ENCODE results near the gene IDH3A.
A peak's percentile ranks its signal among the peaks of the same experiment; 100 is the strongest.

The IDH3A gene

DNA sequence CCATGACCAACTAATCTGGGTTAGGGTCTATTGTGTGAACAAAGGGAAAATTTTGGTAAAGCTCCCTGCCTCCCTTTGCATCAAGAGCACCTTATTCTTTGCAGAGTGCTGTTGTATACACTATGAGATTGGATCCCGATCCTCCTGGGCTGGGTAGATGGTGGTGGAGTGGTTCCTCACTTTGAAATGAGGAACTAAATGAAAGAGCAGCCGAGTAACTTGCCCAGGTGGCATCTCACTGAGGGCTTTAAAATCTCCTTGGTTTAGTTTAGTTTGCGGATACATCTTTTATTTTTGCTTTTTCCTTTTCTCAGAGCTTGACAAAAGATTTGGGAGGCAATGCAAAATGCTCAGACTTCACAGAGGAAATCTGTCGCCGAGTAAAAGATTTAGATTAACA, 19.4 kb downstream of the IDH3A start:
- DNase-seq, result no peak

DNA sequence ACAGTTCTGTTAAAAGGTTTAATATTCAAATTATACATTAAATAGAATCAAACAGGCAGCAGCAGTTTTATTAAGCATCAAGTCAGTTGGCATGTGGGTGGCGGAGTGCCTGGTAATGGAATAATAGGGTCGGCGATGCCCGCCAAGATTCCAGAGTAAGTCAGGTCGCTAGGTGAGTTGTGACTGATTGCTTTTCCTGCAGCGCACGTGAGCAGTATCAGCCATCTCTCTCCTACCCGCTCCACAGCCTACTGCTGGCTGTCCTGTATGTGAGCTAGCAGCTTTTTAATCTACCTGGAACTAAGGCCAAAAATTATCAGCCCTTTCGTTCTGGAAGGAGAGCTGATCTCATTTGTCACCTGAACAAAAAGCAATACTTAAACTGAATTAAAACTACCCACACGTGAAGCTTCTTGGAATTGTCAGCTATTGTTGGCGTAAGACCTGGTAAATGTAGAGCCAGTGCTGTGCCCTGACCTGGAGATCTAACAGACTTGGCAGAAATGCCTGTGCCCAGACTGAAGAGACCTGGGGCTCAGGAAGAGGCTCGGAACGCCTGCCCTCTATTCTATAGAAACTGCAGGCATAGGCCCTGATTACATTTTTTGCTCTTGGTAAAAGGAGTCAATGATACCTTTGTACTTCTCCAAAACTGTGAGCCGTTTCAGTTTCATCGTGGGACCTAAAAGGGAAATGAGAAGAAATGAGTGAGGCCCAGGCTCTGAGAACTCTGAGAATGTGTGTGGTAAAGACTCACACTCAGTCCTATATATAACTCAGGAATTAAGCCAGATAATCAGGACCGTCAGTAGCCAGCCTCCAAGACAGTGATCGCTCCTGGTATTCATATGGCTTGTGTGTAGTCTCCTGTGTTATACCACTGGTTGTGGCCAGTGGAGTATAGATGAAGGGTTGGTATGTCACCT, 21.9 kb downstream of the IDH3A start:
- DNase-seq, result no peak

DNA sequence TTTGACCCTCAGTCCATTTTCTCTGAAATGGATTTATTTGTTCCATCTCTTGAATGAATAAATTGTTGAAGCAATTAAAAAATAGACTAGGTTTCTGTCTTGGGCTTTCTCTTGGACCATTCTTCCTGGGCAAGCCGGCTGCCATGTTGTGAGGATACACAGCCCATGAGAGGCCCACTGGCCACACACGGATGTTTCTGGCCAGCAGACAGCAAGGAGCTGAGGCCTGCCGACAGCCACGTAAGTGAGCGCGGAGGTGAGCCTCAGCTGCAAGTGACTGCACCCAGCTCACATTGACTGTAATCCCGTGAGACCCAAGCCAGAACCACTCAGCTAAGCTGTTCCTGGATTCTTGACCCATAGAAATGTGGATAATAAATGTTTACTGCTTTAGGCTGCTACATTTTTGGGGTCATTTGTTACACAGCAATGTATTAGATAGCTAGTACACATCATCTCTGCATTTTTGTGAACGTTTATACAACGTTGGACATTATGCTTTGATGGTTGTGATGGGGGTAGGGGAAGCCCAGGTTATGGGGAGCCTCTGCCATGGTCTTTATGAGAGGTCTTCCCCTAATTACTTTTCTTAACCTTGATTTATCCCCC, 22.8 kb downstream of the IDH3A start:
- DNase-seq, result no peak

GRCh38 chr15:78174401-78174800, 25.2 kb downstream of the IDH3A start:
- no peak for DNase-seq

- no peak for DNase-seq
These were observed 26.2 kb downstream of the IDH3A start for GRCh38 chr15:78175330-78175729.

DNA sequence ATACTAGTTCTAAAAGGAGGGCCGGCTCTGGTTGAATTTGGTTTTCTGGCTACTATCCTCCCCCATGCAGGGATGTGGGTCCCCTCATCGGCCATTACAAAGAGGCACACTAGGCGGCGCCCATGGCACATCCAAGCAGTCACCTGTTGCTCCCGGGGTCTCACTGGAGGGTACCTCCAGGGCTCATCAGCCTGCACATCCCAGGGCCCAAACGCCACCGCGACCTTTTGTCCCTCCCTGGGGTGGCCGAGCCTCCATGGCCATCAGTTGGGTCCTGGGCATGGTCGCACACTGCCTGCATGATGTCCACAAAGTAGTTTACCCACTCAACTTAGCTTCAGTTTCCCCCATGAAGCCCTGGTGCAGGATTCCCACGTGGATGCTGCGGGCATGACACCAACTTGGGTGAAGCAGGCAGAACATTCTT, 28.3 kb downstream of the IDH3A start:
- DNase-seq, result peak in 1 of 2 donors; percentile 34

DNA sequence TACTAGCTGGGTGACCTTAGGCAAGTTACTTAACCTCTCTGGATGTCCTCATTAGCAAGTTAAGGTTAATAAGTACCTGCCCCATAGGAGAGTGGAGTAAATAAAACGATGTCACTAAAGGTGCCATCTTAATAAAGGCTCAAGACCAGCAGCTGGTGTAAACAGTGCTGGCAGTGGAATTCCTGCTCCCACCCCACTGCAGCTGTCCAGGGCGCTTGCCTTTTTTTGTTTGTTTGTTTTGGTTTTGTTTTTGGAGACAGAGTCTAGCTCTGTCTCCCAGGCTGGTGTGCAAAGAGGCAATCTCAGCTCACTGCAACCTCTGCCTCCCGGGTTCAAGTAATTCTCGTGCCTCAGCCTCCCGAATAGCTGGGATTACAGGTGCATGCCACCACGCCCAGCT, 28.9 kb downstream of the IDH3A start:
- DNase-seq, result no peak

DNA sequence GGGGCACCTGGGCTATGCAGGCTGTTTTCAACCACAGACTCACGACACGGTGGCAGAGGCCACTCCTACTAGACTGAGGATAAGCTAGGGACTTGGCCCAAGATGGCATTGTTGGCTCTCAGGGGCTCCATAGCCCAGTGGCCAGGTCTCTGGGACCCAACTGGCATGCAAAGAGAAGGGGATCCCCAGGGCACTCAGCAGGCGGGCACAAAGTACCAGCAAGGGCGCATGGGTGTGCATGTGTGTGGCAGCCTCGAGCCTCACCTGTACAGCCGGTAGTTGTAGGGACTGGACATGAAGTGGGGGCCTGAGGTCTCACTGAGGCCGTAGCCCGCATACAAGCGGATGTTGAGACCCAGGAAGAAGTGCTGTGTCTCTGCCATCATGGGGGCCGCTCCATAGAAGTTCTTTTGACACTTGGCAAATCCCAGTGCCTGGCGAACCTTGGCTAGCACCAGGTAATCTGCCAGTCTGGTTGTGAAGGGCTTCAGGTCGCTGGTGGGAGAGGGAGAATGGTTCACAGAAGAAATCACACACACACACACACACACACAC, 30.2 kb downstream of the IDH3A start:
- DNase-seq, result no peak

DNA sequence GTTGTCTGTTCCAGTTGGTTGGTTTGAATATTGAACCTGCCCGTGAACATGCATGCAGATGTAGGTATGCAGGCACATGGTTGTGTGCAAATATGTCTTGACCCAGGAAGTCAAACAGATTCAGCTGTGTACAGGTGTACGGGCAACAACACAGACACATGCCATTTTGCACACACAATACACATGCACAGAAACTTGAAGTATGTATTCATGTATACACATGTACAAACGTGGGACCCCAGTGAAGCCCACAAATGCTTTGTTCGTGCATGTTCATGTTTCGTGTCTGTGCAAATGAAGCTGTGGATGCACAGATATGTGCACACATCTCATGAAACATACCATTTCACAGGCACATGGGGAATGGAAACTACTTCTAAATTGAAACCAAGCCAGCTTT, 30.7 kb downstream of the IDH3A start:
- no peak for DNase-seq

DNA sequence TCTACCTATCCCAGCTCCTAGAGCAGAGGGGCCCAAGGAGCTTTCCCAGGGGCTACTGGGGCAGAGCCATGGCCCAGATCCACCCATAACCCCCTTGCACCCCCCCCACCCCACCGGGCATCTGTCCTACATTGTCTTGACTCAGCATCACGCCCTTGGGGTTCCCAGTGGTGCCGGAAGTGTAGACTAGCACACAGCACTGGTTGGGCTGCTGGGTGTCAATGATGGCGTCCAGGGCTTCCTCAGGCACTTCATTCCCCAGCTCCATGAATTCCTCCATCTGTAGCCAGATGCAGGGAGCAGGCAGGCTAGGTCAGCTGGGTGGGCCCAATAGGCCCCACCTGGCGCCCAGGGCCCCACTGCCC, 33.2 kb downstream of the IDH3A start:
- no peak for DNase-seq

DNA sequence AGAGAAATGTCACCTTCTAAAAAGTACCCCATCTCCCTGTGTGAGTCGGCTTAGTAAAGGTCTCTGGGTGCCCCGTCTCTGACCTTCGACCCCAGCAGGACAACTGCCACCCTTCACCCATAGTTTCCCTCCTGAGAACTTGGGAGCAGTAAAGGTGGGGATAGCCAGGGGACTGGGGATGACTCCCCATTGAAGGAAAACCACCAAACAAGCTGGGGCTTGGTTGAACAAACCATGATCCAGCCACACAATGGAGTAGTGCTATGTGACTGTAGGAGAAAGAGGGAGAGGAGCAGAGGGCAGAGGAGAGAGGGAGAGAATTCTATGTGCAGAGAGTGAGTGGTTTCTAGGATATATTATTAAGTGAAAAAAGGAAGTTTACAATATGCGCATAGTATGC, 33.7 kb downstream of the IDH3A start:
- no peak for DNase-seq

GRCh38 chr15:78192826-78193594, 43.8 kb downstream of the IDH3A start:
- DNase-seq, result no peak

GRCh38 chr15:78193731-78194567, 44.8 kb downstream of the IDH3A start:
- no peak for DNase-seq

- DNase-seq, result no peak
These were observed 45.4 kb downstream of the IDH3A start for GRCh38 chr15:78194568-78194925.

DNA sequence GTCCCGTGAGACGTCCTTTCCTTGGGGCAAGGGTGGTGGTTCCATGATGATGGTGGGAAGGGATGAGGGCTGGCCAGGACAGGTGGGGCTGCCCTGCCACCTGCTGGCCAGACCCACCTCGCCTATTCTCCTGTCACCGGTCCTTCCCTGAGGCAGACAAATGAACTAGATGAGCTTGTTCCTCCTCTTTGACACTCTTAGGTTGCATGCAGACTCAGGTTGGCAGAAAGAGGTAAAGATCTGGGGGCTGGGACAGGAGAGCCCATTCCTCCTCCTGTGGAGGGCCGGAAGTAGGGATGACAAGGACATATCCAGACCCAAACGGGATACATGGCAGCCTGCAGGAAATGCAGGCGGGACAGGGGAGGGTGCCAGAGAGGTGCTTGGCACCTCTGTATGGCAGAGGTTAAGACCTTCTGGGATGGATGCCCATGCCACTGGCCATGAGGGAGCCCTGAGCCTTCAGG, 46.6 kb downstream of the IDH3A start:
- no peak for DNase-seq

GRCh38 chr15:78197632-78198031, 48.5 kb downstream of the IDH3A start:
- no peak for DNase-seq

GRCh38 chr15:78200276-78200930, 51.2 kb downstream of the IDH3A start:
- DNase-seq, result no peak

GRCh38 chr15:78201281-78202190, 52.4 kb downstream of the IDH3A start:
- no peak for DNase-seq

GRCh38 chr15:78203346-78204225, 54.4 kb downstream of the IDH3A start:
- DNase-seq, result peak; percentile 34 to 63

All from hippocampal formation (tissue), 2 donors.